ENCODE data around the gene F2R. TPM values are rescaled to one million over a fixed set of nuclear protein-coding genes. Genes with fewer than 3 reads are reported as not detected.

The F2R gene
- total and polyA plus RNA-seq, 2 of the 8 experiments (the other 6 are each of a cell fraction or from before 2014, with no cell fraction given), result 23.8 to 29.1 TPM

- DNase-seq (ENCODE audit: low read depth in 1 of 2, low spot score in 2 of 2), result no peak
- Histone ChIP-seq H4K20me1 (replicated peaks in 1 of 2; ENCODE audit: control insufficient read depth in 1 of 2, insufficient read depth in 2 of 2, low read length in 2 of 2) (no peaks in the 10 kb centered on the region), H3K23ac (ENCODE audit: insufficient read length) (no peak overlapping the region), H2BK12ac (ENCODE audit: low read depth, low read length) (no peak overlapping the region), H2AFZ (ENCODE audit: low read length) (no peak overlapping the region), H3K14ac (ENCODE audit: insufficient read length) (no peak overlapping the region), H3K56ac (replicated peaks; ENCODE audit: insufficient read length, low read depth, low read length) (no peak overlapping the region), H4K91ac (replicated peaks; ENCODE audit: insufficient read length, low read length) (no peak overlapping the region), H4K5ac (ENCODE audit: insufficient read length, low read depth, low read length) (no peak overlapping the region), H2AK5ac (ENCODE audit: low read depth, low read length) (no peak overlapping the region), H2BK120ac (replicated peaks; ENCODE audit: low read depth, low read length) (no peak overlapping the region), H3K36me3 (ENCODE audit: control insufficient read depth in 2 of 4, insufficient read depth in 4 of 4, low read length in 3 of 4) (peaks cover 0 to 17% (median 3%) of the 10 kb centered on the region in 4 experiments; a peak in 2 of 8 replicates), H3K9ac (replicated peaks in 1 of 4; ENCODE audit: extremely low read depth in 1 of 4, low read depth in 3 of 4, low read length in 3 of 4) (no peak overlapping the region), H3K79me1 (ENCODE audit: low read depth, low read length) (no peaks in the 10 kb centered on the region), H3K4me1 (replicated peaks in 1 of 4; ENCODE audit: control insufficient read depth in 3 of 4, insufficient read depth in 4 of 4, low read length in 3 of 4) (no peaks in the 10 kb centered on the region), H3K27ac (ENCODE audit: low read depth, low read length) (no peak overlapping the region), H2BK15ac (ENCODE audit: low read length) (no peak overlapping the region), H2BK20ac (ENCODE audit: low read length) (no peak overlapping the region), H3K9me3 (ENCODE audit: insufficient read depth in 2 of 2, low read depth in 1 of 2, low read length in 1 of 2) (no peaks in the 10 kb centered on the region), H3K27me3 (replicated peaks in 1 of 4; ENCODE audit: control insufficient read depth in 3 of 4, extremely low read depth in 1 of 4, insufficient read depth in 3 of 4, low read length in 3 of 4) (no peaks in the 10 kb centered on the region), H4K8ac (ENCODE audit: extremely low read depth, insufficient read depth, low read length) (no peak overlapping the region), H3K23me2 (ENCODE audit: low read depth, low read length) (no peaks in the 10 kb centered on the region), H3K4me3 (ENCODE audit: extremely low read depth in 1 of 4, insufficient read depth in 2 of 4, low read depth in 3 of 4, low read length in 4 of 4) (no peak overlapping the region), H2BK5ac (ENCODE audit: low read depth, low read length) (no peak overlapping the region), H3K79me2 (ENCODE audit: control insufficient read depth in 1 of 2, insufficient read depth in 2 of 2, low read length in 2 of 2) (no peaks in the 10 kb centered on the region), H3K4ac (replicated peaks; ENCODE audit: insufficient read length, low read depth, low read length) (no peak overlapping the region), H3K18ac (ENCODE audit: extremely low read depth, low read length) (no peak overlapping the region), H3K4me2 (ENCODE audit: insufficient read depth in 1 of 2, low read depth in 2 of 2, low read length in 2 of 2) (no peak overlapping the region)
- CTCF ChIA-PET (ENCODE audit: partially characterized antibody), result interaction anchor here (0.6 to 1.1 kb wide), 2 partner anchors 80 to 163 kb away, joined by 3 to 5 read pairs; no protein-coding TSS in a partner anchor
- FAIRE-seq, result no peak
- WGBS, 2 experiments (ENCODE audit: extremely low coverage in 1 of 2, insufficient coverage in 1 of 2, insufficient read length in 1 of 2, insufficient replicate concordance in 2 of 2, low coverage in 1 of 2, low lambda C conversion rate in 2 of 2, missing lambda C conversion rate in 1 of 2), result 95% methylated on average over 1 of the region's 1 CpG; no CpG with 5 or more reads in 1 of the 2 experiments
- POLR2A ChIA-PET (ENCODE audit: partially characterized antibody), result no interaction called here
- no peak for TF ChIP-seq TAF1 (IDR thresholded peaks at IDR 0.05; ENCODE audit: low read depth, low read length)
These were observed 19.7 kb upstream of the F2R start for GRCh38 chr5:76696251-76696650.

Data from H1 (cell line).